Right lung (tissue), 5 donors: ENCODE measurements around the gene PDE10A. TPM values are rescaled to one million over a fixed set of nuclear protein-coding genes. Genes with fewer than 3 reads are reported as not detected.
"Not testable (repeated sequence)": the region's sequence is repeated elsewhere in the genome, so short reads cannot be mapped to it uniquely, and the experiment has no call there.

Experiments used
- DNase-seq, 2 donors: peaks; one replicate each; pipeline ENCODE4 v3.0.0-alpha.2; 2013
- polyA plus RNA-seq, 5 donors: library from polyadenylated mRNA; unstranded; fragments of 120-200 nt; gene quantifications; one replicate each; pipeline versions ENCODE4 v1.2.1 to v1.2.3, GENCODE V29; 2013; ENCODE audit warnings: inconsistent platforms in 1 of 5, low replicate concordance in 1 of 5; ENCODE audit not compliant: insufficient read length in 5 of 5, insufficient read depth in 1 of 5

Gene PDE10A
- polyA plus RNA-seq, 5 donors = 4.7 to 11.0 (median 7.9) TPM

- DNase-seq = not testable (repeated sequence)
Observed at GRCh38 chr6:165554644-165555043, 108.4 kb downstream of the PDE10A start.

GRCh38 chr6:165552248-165552736 is 110.7 kb downstream of the PDE10A start:
- DNase-seq = no peak

DNA sequence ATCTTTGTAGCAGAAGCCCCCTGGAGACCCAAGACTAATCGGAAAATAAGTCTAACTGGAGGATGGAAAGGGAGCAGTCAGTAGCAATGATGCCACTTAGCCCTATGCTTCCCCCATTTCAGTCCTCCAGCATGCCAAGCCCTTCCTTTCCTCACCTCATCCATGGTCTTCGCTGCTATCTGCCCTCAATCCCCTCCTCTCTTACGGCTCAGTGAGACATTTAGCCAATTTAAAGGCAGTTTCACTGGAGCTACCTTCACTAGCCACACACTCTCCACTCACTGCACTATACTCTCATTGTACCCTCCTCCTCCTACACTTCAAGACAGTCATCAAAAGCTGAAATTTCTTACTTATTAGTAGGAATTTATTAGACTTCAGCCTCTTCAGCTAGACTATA is 111.2 kb downstream of the PDE10A start:
- no peak for DNase-seq

DNA sequence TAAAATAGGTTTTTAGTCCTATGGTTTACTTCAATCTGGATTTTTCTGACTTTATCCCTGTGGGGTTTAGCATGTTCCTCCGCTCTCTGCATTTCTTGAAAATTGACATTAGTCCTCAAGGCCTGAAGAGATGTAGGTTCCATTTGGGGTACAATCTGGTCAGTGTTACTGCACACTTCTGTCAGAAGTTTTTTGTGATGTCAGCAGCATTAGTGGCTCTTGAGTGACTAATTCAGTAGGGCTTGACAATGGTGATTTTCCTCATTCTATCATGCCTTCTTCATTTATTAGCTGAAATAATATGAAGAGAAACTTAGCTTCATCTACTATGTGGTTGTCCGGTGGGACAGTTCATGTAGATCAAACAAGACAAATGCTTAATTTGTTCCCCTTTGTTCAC is 114.6 kb downstream of the PDE10A start:
- no peak for DNase-seq

DNA sequence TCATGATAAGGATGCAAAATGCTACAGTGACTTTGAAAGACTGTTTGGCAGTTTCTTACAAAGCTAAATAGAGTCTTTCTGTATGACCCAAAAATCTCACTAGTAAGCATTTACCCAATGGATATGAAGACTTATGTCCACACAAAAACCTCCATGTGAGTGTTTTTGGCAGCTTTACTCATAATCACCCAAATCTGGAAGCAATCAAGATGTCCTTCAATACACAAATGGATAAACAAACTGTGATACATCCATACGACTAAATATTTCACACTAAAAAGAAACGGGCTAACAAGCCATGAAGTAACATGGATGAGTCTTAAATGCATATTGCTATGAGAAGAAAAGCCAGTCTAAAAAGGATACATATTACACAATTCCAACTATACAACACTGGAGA is 117.2 kb downstream of the PDE10A start:
- DNase-seq = peak; percentile 68 to 71

DNA sequence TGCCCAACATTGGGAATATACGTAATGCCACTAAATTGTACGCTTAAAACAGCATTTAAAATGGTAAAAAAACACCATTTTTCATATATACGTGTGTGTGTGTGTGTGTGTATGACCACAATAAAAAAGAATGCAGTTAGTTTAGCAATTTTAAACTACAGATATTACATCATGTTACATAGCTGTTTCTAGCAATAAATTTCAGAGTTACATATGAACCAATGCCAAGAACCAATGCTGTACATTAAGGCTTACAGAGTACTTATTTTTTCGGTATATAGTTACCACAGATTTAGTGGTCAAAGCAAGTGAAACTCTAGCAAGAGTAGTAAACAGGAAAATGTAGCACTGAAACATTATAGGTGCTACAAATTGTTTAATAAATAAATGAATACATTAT is 119.3 kb downstream of the PDE10A start:
- no peak for DNase-seq

DNA sequence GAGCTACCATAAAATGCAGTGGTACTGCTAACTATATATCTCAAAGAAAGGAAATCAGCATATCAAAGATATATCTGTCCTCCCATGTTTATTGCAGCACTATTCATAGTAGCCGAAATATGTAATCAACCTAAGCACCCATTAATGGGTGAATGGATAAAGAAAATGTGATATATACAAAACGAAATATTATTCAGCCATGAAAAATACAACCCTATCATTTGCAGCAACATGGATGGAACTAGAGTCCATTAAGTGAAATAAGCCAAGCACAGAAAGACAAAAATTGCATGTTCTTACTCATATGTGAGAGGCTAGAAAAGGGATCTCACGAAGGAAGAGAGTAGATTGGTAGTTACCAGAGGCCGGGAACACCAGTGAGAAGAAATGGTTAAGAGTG is 126.1 kb downstream of the PDE10A start:
- DNase-seq = no peak

GRCh38 chr6:165519316-165519715 is 143.7 kb downstream of the PDE10A start:
- DNase-seq = no peak

- DNase-seq = no peak
Observed at GRCh38 chr6:165515963-165516624, 146.9 kb downstream of the PDE10A start.

DNA sequence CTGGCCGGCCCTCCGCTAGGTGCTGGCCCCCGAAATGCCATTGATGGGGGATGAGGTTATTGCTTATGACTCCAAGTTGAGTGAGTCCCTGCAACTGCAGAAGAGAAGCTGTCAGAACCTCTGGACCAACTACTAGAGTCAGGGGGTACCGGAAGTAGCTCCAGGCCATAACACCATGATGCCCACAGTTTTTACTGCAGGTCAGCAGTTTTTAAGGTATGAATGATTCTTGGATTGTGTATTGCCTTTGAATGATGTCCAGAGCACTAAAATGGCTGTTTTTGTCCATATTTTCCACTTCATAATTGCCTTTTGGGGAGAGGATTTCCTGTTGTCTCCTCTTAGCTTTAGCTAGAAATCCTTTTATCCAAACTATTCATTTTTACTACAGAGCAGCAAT is 148.4 kb downstream of the PDE10A start:
- DNase-seq = no peak

DNA sequence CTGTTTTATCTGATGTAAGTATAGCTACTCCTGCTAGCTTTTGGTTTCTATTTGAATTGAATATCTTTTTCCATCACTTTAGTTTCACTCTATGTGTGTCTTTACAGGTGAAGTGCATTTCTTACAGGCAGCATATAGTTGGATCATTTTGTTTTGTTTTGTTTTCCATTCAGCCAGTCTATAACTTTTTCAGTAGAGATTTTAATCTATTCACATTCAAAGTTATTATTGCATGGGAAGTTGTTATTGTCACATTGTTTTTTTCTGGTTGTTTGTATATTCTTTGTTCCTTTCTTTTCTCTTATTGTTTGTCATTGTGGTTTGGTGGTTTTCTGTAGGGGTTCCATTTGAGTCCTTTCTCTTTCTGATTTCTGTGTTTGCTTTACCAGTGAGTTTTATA is 151.2 kb downstream of the PDE10A start:
- no peak for DNase-seq

DNA sequence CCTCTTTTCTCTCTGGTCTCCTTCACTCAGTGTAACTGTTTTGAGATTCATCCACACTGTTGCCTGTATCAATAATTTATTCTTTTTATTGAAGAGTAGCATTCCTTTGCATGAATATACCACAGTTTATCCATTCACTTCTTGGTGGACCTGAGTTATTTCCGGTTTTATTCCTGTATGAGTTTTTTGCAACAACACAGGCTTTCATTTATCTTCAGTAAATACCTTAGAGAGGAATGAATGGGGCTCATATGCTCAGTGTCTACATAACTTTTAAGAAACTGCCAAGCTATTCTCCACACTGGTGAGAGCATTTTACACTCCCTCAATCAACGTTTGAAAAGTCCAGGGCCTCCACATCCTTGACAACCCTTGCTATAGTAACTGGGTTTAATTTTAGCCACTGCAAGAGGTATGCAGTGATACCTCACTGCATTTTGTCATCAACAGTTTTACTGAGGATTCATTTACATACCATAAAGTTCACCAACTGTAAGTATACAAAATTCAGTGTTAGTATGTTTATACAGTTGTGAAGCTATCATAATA is 154.6 kb downstream of the PDE10A start:
- no peak for DNase-seq

GRCh38 chr6:165506657-165507056 is 156.4 kb downstream of the PDE10A start:
- DNase-seq = no peak

- DNase-seq = not testable (repeated sequence)
Observed at GRCh38 chr6:165500214-165500907, 162.7 kb downstream of the PDE10A start.

DNA sequence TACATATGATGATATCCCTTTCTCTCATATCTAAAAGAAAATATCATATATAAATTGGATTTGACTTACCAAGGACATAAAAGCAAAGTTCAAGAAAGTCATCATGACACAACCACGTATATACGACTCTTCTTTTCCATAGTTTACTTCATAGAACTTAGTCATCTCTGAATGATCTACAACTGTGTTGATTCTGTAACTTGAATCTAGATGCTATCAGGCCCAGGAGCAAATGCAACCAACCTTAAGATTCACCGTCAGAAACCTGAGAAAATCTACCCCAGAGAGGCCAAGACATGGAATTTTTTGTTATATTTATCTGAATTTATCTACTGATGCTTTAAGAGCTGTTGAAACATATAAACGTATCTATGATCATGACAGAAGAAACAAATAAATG is 165.6 kb downstream of the PDE10A start:
- DNase-seq = no peak

DNA sequence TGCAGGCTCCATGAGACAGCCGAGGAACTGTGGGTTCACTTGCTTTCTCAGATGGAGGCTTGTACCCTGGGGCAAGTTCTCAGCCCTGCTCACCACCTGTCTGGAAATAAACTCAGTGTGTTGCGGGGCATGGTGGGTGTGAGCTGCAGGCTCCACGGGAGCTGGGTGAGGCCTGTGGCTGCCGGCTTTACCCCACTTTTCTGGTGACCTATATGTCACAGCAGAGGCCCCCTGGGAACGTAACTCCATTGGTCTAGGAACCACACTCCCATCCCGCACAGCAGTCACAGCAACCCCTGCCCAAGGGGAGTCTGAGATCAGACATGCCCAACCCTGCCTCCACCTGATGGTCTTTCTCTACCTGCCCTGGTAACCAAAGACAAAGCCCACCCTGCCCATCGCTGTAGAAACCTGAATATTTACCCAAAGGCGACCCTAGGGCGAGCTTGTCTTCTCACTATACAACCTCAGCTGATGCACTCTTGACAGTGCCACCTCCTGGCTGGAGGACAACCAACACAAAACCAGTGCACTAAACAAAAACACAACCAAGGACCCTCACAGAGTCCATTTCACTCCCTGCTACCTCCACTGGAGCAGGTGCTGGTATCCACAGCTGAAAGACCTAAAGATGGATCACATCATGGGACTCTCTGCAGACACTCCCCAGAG is 174.3 kb downstream of the PDE10A start:
- no peak for DNase-seq

- DNase-seq = no peak
Observed at GRCh38 chr6:165487950-165488349, 175.1 kb downstream of the PDE10A start.

DNA sequence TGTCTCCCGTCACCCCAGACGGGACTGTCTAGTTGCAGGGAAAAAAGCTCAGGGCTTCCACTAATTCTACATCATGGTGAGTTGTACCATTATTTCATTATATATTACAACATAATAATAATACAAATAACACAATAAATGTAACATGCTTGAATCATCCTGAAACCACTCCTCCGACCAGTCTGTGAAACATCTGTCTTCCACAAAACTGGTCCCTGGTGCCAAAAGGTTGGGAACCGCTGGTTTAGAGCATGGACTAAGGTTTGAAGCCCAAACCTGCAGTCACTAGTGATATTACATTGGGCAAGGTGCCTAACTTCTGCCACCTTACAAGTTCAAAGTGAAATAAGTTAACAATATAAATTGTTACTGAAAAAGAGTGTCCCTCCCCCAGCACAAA is 175.7 kb downstream of the PDE10A start:
- no peak for DNase-seq

DNA sequence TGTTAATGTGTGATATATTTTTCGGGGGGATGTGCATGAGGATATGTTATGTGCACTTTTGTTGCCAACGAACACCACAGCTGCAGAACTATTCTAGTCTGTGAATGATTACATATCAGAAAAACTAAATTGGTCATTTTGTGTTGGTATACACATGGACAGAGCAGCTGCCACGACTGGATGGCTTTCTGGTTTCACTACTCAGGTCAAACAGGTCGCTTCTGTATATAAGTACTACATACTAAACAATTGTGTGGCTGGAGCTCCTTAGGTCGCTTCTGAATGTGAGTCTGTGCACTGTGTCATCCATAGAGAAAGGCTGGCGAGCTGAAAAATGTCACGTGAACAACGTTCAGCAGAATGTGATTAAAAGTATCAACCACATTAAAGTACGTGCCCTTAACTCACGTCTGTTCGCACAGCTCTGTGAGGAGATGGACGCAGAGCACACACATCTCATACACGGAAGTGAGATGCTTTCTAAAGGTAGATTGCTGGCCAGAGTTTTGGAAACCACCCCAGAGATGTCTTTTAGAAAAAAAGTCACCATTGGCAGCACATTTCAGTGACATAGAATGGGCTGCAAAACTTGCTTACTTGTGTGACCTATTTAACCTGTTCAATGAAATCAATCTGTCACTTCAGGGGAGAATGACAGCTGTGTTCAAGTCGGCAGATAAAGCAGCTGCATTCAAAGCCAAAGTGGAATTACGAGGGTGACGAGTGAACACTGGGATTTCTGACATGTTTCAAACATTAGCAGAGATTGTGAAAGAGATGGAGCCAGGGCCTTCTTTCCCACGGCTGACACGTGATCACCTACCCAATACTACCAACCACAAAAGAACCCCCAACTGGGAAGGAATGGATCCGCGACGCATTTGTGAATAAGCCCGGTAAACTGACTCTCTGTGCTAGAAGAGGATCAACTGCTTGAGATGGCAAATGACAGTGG is 176.6 kb downstream of the PDE10A start:
- no peak for DNase-seq

- DNase-seq = no peak
Observed at GRCh38 chr6:165484178-165484889, 178.7 kb downstream of the PDE10A start.

- DNase-seq = peak in 1 of 2 donors; percentile 43
Observed at GRCh38 chr6:165481921-165482320, 181.1 kb downstream of the PDE10A start.
